Epithelial cell of esophagus (primary cell): ENCODE results near the gene KLHL34.

ENCODE experiments used
- DNase-seq: peaks from one replicate; pipeline ENCODE4 v3.0.0; 2010; ENCODE audit warnings: low read depth
- H3K4me3 ChIP-seq: 2 replicates; pipeline ENCODE4 v1.5.1; 2011; ENCODE audit warnings: mild to moderate bottlenecking, low read length, control low read depth
- CTCF ChIP-seq: IDR thresholded peaks from 2 replicates; pipeline ENCODE4 v1.5.1; 2011; ENCODE audit warnings: low read depth, mild to moderate bottlenecking, low read length, control low read depth, inconsistent platforms; ENCODE audit not compliant: insufficient read depth; ENCODE audit errors: missing control alignments

The KLHL34 gene

GRCh38 chrX:21658152-21658737, at the start of gene KLHL34:
Gene KLHL34, minus strand, starts transcription at chrX:21658330. Its CDS starts 542 bp downstream, at chrX:21657788.
- H3K4me3 ChIP-seq, result no peak within 1 kb of the TSS
- DNase-seq, result no peak
- no peak for TF ChIP-seq CTCF

GRCh38 chrX:21705225-21705624, 47.1 kb upstream of the KLHL34 start:
- no peak overlapping the region for H3K4me3 ChIP-seq
- no peak for DNase-seq

GRCh38 chrX:21702725-21703124, 44.6 kb upstream of the KLHL34 start:
- TF ChIP-seq CTCF, result no peak
- DNase-seq, result no peak
- H3K4me3 ChIP-seq, result no peak overlapping the region

More at GRCh38 chrX:21705225-21705624, 47.1 kb upstream of the KLHL34 start:
- TF ChIP-seq CTCF, result no peak

- DNase-seq, result no peak
- no peak for TF ChIP-seq CTCF
- H3K4me3 ChIP-seq, result no peak overlapping the region
Measured at GRCh38 chrX:21700967-21701366, 42.8 kb upstream of the KLHL34 start.

- no peak overlapping the region for H3K4me3 ChIP-seq
- DNase-seq, result no peak
- TF ChIP-seq CTCF, result no peak
Measured at GRCh38 chrX:21700275-21700674, 42.1 kb upstream of the KLHL34 start.

GRCh38 chrX:21699136-21699535, 41.0 kb upstream of the KLHL34 start:
- no peak overlapping the region for H3K4me3 ChIP-seq
- no peak for TF ChIP-seq CTCF
- DNase-seq, result no peak

GRCh38 chrX:21698272-21698671, 40.1 kb upstream of the KLHL34 start:
- no peak overlapping the region for H3K4me3 ChIP-seq
- no peak for DNase-seq
- TF ChIP-seq CTCF, result no peak
